CD4-positive, CD25-positive, alpha-beta regulatory T cell (primary cell): ENCODE data around the gene EPB41L4B. TPM values are rescaled to one million over a fixed set of nuclear protein-coding genes. Genes with fewer than 3 reads are reported as not detected.
"Not testable (repeated sequence)": the region's sequence is repeated elsewhere in the genome, so short reads cannot be mapped to it uniquely, and the experiment has no call there.

Experiments used
- ATAC-seq, 2 donors: fragments of 150-1000 bp; cut with Tn5 transposase; one replicate each; pipeline ENCODE4 v1.10.0; 2021; ENCODE audit warnings: low read depth in 2 of 2, moderate number of reproducible peaks in 2 of 2, moderate library complexity in 1 of 2
- DNase-seq, 3 donors: peaks; one replicate each; pipeline versions ENCODE4 v3.0.0 to v3.0.0-alpha.2; 2012 to 2022; ENCODE audit warnings: mixed read lengths in 1 of 3
- H3K27ac ChIP-seq: one replicate; pipeline ENCODE4 v1.7.0; 2013; ENCODE audit warnings: mild to moderate bottlenecking, low read length; ENCODE audit not compliant: insufficient read depth, poor library complexity, severe bottlenecking
- H3K27me3 ChIP-seq: one replicate; pipeline ENCODE4 v1.7.0; 2013; ENCODE audit warnings: low read length; ENCODE audit not compliant: control insufficient read depth, insufficient read depth
- H3K36me3 ChIP-seq: one replicate; pipeline ENCODE4 v1.7.0; 2013; ENCODE audit warnings: mild to moderate bottlenecking, low read length, moderate library complexity; ENCODE audit not compliant: control insufficient read depth, insufficient read depth
- H3K4me1 ChIP-seq: 2 replicates; pipeline ENCODE4 v1.7.0; 2013; ENCODE audit warnings: mild to moderate bottlenecking, low read length; ENCODE audit not compliant: insufficient read depth, control insufficient read depth, poor library complexity, severe bottlenecking
- H3K4me3 ChIP-seq: one replicate; pipeline ENCODE4 v1.7.0; 2013; ENCODE audit warnings: low read depth, mild to moderate bottlenecking, low read length, moderate library complexity
- H3K9me3 ChIP-seq, 2 experiments: 1 replicate in 1 of 2; 2 replicates in 1 of 2; pipeline ENCODE4 v1.7.0; 2013; ENCODE audit warnings: low read length in 2 of 2, mild to moderate bottlenecking in 1 of 2, moderate library complexity in 1 of 2; ENCODE audit not compliant: control insufficient read depth in 2 of 2
- H3K27ac Mint-ChIP-seq, 3 donors: one replicate each; pipeline ENCODE4 v1.8.0; 2020 to 2022; ENCODE audit warnings: mild to moderate bottlenecking in 3 of 3, mixed read lengths in 3 of 3, moderate library complexity in 2 of 3
- H3K27me3 Mint-ChIP-seq: one replicate; pipeline ENCODE4 v1.8.0; 2022; ENCODE audit warnings: mild to moderate bottlenecking, mixed read lengths
- H3K36me3 Mint-ChIP-seq: one replicate; pipeline ENCODE4 v1.8.0; 2020; ENCODE audit warnings: mixed read lengths
- H3K4me1 Mint-ChIP-seq, 4 donors: one replicate each; pipeline ENCODE4 v1.8.0; 2020 to 2022; ENCODE audit warnings: mixed read lengths in 4 of 4, mild to moderate bottlenecking in 1 of 4
- H3K4me3 Mint-ChIP-seq, 4 donors: one replicate each; pipeline ENCODE4 v1.8.0; 2020 to 2022; ENCODE audit warnings: mild to moderate bottlenecking in 4 of 4, mixed read lengths in 4 of 4, moderate library complexity in 3 of 4
- H3K9me3 Mint-ChIP-seq, 7 donors: one replicate each; pipeline ENCODE4 v1.8.0; 2020 to 2022; ENCODE audit warnings: mixed read lengths in 7 of 7, mild to moderate bottlenecking in 3 of 7, moderate library complexity in 2 of 7
- polyA plus RNA-seq, 4 donors: library from polyadenylated mRNA; unstranded; fragments of 300-500 nt; fragmentation: Illumina TruSeq; gene quantifications; one replicate each; pipeline ENCODE4 v1.2.3, GENCODE V29; 2021
- total RNA-seq: library from RNA; stranded (reverse); gene quantifications from one replicate; pipeline ENCODE4 v1.2.3, GENCODE V29; 2022

Gene EPB41L4B
- not detected for total RNA-seq
- polyA plus RNA-seq: not detected

DNA sequence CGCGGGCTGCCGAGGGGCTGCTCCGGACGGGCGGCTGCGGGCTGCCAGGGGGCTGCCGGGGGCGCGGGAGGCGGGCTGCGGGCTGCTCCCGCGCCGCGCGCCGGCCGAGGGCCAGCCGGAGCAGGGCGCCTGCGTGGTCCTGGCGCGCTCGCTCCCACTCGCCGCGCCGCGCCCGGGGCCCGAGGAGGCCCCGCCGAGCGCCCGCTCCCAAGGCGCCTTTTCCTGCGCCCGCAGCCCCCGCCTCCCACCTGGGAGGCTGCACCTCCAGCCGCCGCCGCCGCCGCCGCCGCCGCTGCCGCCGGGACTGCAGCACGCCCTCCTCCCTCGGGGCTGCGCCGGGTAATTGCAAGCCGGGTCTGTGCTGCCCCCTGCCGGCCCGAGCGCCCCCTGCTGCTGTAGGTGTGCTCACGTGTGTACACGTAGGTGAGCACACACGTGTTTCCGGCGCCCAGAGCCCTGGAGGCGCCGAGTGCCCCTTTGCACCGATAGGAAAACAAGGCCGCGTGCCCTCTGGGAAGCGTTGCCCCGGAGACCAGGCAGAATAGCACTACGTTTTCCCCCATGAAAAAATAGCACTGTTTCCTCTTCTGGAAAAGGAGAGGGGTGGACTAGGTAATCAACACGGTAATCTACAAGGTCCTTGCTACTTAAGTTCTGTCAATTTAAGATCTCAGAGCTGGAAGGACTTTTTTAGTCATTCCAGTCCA is at the start of gene EPB41L4B:
EPB41L4B (minus strand) TSS at position 318 of the 707 bp plus-strand sequence. CDS start 613 bp downstream, outside the sequence.
- ATAC-seq (peak; percentile 95 to 97), DNase-seq (peak; percentile 73 to 91 (median 83))
- H3K9me3 Mint-ChIP-seq: peaks cover 0 to 5% (median 0%) of the 10 kb centered on the region in 7 donors
- Histone ChIP-seq H3K4me1 (peaks cover 6% of the 10 kb centered on the region), H3K36me3 (no peaks in the 10 kb centered on the region), H3K4me3 (no peak within 1 kb of the TSS), H3K27me3 (peaks cover 12% of the 10 kb centered on the region), H3K27ac (no peak within 1 kb of the TSS), H3K9me3 (no peaks in the 10 kb centered on the region)
- peak within 1 kb of the TSS; percentile 52 to 68 (median 53) for H3K27ac Mint-ChIP-seq
- H3K4me1 Mint-ChIP-seq: peaks cover 0 to 13% (median 4%) of the 10 kb centered on the region in 4 donors
- H3K4me3 Mint-ChIP-seq: peak within 1 kb of the TSS; percentile 80 to 87 (median 85)
- H3K27me3 Mint-ChIP-seq: peaks cover 69% of the 10 kb centered on the region
- no peaks in the 10 kb centered on the region for H3K36me3 Mint-ChIP-seq

DNA sequence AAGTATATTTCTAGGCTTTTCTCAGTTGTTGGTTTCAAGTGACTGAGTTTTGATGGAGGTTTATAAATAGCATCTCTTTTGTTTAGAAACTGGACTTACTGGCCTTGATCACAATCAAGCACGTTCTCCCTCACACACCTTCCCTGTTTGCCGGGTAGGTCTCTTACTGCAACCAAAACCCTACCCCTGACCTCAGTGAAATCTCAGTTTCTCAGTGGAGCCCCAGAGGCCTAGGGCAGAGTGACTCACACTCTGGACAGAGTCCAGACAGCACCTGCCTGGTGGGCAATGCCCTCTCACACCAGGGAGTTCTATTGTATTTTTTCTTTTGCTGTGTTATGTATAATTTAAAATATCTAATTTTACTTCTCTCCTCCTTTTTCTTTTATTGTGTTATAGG is 48.4 kb upstream of the EPB41L4B start:
- no peaks in the 10 kb centered on the region for H3K36me3 ChIP-seq
- no peaks in the 10 kb centered on the region for H3K36me3 Mint-ChIP-seq
- ATAC-seq (no peak), DNase-seq (no peak)
- no peaks in the 10 kb centered on the region for H3K4me1 Mint-ChIP-seq
- H3K27me3 Mint-ChIP-seq: peaks cover 4% of the 10 kb centered on the region
- H3K9me3 ChIP-seq: no peaks in the 10 kb centered on the region
- no peak overlapping the region for H3K27ac ChIP-seq
- H3K9me3 Mint-ChIP-seq: peaks cover 0 to 4% (median 2%) of the 10 kb centered on the region in 7 donors
- no peak overlapping the region for H3K27ac Mint-ChIP-seq
- no peaks in the 10 kb centered on the region for H3K4me1 ChIP-seq
- no peak overlapping the region for H3K4me3 ChIP-seq
- H3K27me3 ChIP-seq: no peaks in the 10 kb centered on the region
- no peak overlapping the region for H3K4me3 Mint-ChIP-seq

DNA sequence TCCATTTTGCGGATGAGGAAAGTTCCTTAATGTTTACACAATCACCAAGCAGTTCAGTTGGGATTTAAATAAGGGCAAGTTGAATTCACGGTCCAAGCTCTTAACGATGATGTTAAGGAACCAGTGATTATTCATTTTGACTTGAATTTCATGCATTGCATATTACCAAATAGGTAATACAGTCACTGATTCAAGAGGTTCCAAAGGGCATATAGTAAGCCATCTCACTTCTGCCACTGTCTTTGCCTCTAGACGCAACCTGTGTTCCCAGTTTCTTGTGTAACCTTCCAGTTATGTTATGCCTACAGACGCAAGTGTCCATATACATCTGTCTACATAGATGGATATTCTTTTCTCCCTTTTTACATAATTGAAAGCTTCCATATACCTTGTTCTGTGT is 39.9 kb upstream of the EPB41L4B start:
- Histone ChIP-seq H3K9me3 (no peaks in the 10 kb centered on the region), H3K27ac (no peak overlapping the region), H3K27me3 (no peaks in the 10 kb centered on the region), H3K4me3 (no peak overlapping the region), H3K4me1 (no peaks in the 10 kb centered on the region), H3K36me3 (no peaks in the 10 kb centered on the region)
- Mint-ChIP-seq H3K4me3 (no peak overlapping the region), H3K9me3 (no peaks in the 10 kb centered on the region), H3K27ac (no peak overlapping the region), H3K27me3 (peaks cover 10% of the 10 kb centered on the region), H3K4me1 (no peaks in the 10 kb centered on the region), H3K36me3 (no peaks in the 10 kb centered on the region)
- no peak for ATAC-seq
- no peak for DNase-seq

DNA sequence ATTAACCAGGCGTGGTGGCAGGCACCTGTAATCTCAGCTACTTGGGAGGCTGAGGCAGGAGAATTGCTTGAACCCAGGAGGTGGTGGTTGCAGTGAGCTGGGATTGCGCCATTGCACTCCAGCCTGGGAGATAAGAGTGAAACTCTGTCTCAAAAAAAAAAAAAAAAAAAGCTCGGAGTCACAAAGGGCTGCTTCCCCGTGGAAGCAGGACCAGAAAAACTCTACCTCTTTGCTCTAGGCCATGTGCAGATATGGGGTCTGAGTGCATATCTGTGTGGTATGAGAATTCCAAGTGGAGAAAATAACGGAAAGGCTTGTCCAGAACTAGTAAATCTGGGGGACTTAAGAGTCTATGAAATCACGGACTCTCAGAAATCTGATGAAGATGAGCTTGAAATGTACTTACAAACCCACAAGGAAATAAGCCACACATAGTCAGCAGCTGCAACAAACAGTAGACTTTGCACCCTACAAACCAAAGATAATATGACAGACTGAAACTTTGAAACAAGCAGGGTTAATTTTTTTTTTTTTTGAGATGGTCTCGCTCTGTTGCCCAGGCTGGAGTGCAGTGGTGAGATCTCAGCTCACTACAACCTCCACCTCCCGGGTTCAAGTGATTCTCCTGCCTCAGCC is 38.2 kb upstream of the EPB41L4B start:
- H3K9me3 ChIP-seq, H3K27me3 ChIP-seq, H3K36me3 Mint-ChIP-seq, ATAC-seq, DNase-seq, H3K4me1 ChIP-seq, H3K4me3 ChIP-seq, H3K9me3 Mint-ChIP-seq, H3K36me3 ChIP-seq, H3K4me1 Mint-ChIP-seq, H3K4me3 Mint-ChIP-seq, H3K27me3 Mint-ChIP-seq, H3K27ac ChIP-seq: not testable (repeated sequence)
- H3K27ac Mint-ChIP-seq: peak overlapping the region in 1 of 3 donors; percentile 38

DNA sequence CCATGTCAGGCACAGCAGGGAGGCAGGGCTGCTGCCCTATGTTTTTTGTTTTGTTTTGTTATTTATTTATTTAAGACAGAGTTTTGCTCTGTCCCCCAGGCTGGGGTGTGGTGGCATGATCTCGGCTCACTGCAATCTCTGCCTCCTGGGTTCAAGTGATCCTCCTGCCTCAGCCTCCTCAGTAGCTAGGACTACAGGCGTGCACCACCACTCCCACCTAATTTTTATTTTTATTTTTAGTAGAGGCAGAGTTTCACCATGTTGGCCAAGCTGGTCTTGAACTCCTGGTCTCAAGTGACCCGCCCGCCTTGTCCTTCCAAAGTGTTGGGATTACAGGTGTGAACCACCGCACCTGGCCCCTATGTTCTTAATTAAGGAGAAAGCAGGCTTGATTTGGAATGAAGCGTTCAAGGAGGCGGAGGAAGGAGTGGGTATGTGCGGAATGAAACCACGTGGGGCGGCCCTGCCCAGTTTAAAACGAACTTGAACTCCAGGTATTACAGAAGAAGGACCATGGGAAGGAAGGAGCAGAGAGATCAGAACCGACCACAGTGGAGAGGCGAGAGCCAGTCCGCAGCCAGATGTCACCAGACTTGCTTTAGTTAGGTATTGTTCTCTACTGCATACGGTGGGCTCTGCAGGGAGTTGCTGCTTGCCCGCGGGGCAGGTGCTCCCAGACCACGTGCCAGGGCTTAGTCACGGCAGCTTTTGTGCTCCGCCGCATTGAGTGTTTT is 34.9 kb upstream of the EPB41L4B start:
- H3K27me3 Mint-ChIP-seq: peaks cover 16% of the 10 kb centered on the region
- H3K4me3 ChIP-seq: no peak overlapping the region
- no peaks in the 10 kb centered on the region for H3K27me3 ChIP-seq
- H3K36me3 ChIP-seq: no peaks in the 10 kb centered on the region
- no peaks in the 10 kb centered on the region for H3K36me3 Mint-ChIP-seq
- H3K9me3 ChIP-seq: no peaks in the 10 kb centered on the region
- H3K4me1 Mint-ChIP-seq: no peaks in the 10 kb centered on the region
- no peak overlapping the region for H3K27ac ChIP-seq
- H3K27ac Mint-ChIP-seq: no peak overlapping the region
- ATAC-seq (no peak), DNase-seq (no peak)
- H3K4me3 Mint-ChIP-seq: no peak overlapping the region
- no peaks in the 10 kb centered on the region for H3K9me3 Mint-ChIP-seq
- H3K4me1 ChIP-seq: no peaks in the 10 kb centered on the region

DNA sequence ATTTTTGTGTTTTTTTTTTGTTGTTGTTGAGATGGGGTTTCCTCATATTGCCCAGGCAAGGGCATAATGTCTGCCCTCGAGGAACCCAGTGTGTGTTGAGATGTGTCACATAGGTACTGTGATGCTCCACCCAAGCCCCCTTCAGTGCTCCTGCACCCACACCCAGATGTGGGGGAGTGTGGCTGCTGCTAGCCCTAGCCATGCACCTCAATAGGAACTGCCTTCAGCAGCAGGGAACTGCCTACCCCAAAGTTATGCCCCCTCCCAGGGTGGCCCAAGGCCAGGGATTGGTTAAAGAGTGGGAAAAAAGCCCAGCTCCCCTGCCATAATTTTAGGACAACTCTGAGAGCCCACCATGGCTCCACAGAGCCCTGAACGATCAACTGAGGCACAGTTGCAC is 33.3 kb upstream of the EPB41L4B start:
- Histone ChIP-seq H3K9me3 (no peaks in the 10 kb centered on the region), H3K36me3 (no peaks in the 10 kb centered on the region), H3K4me1 (no peaks in the 10 kb centered on the region), H3K4me3 (no peak overlapping the region), H3K27ac (no peak overlapping the region), H3K27me3 (no peaks in the 10 kb centered on the region)
- H3K27me3 Mint-ChIP-seq: peaks cover 10% of the 10 kb centered on the region
- no peak overlapping the region for H3K4me3 Mint-ChIP-seq
- DNase-seq: no peak
- ATAC-seq: no peak
- H3K27ac Mint-ChIP-seq: no peak overlapping the region
- H3K4me1 Mint-ChIP-seq: no peaks in the 10 kb centered on the region
- no peaks in the 10 kb centered on the region for H3K9me3 Mint-ChIP-seq
- no peaks in the 10 kb centered on the region for H3K36me3 Mint-ChIP-seq

DNA sequence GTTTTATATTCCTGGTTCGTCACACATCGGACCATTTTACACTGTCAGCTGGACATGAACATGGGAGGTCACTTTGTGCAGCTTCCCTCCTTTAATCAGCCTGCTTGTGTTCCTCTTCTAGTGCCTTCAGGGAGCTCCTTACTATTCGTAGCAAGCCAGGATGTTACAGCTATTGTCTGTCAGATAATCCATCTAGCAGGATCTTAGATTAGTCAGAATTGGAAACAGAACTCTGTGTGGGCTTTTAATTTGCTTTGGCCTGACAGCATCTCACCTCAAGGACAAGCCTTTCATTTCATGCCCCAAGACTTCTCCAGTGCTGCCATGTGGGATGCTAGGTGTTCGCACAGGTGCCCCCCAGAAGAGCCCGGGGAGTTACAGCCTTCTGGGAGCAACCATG is 30.2 kb upstream of the EPB41L4B start:
- no peak overlapping the region for H3K27ac ChIP-seq
- H3K36me3 ChIP-seq: no peaks in the 10 kb centered on the region
- Mint-ChIP-seq H3K27me3 (peaks cover 10% of the 10 kb centered on the region), H3K27ac (no peak overlapping the region), H3K36me3 (no peaks in the 10 kb centered on the region), H3K4me1 (no peaks in the 10 kb centered on the region), H3K9me3 (peaks cover 0 to 1% (median 0%) of the 10 kb centered on the region in 7 donors), H3K4me3 (no peak overlapping the region)
- H3K4me3 ChIP-seq: no peak overlapping the region
- ATAC-seq (no peak), DNase-seq (no peak)
- H3K4me1 ChIP-seq: no peaks in the 10 kb centered on the region
- no peaks in the 10 kb centered on the region for H3K27me3 ChIP-seq
- no peaks in the 10 kb centered on the region for H3K9me3 ChIP-seq
